ENCODE results near the gene LZTR1. TPM values are rescaled to one million over a fixed set of nuclear protein-coding genes. Genes with fewer than 3 reads are reported as not detected.
A peak's percentile ranks its signal among the peaks of the same experiment; 100 is the strongest.

LZTR1 gene
- total and polyA plus RNA-seq, 2 donors from 2014 or later: 24.3 to 66.4 TPM

GRCh38 chr22:21012446-21013407 lies 30.6 kb downstream of the LZTR1 start:
- DNase-seq (peak in 1 of 5 donors; percentile 54), FAIRE-seq (no peak)
- H3K36me3 ChIP-seq (ENCODE audit: control insufficient read depth in 2 of 3, insufficient read depth in 3 of 3, low read length in 3 of 3): no peaks in the 10 kb centered on the region
- H3K4me3 ChIP-seq (ENCODE audit: low read length in 3 of 3): no peak overlapping the region
- H3K9ac ChIP-seq (ENCODE audit: low read length in 3 of 3): no peak overlapping the region
- intact Hi-C loops (cut with DNase I): no loop called here
- peaks cover 0 to 11% (median 5%) of the 10 kb centered on the region in 3 donors for H3K4me1 ChIP-seq (ENCODE audit: control insufficient read depth in 2 of 3, insufficient read depth in 2 of 3, low read depth in 1 of 3, low read length in 3 of 3)
- no peaks in the 10 kb centered on the region for H3K9me3 ChIP-seq (ENCODE audit: control insufficient read depth in 2 of 3, insufficient read depth in 1 of 3, low read length in 3 of 3)
- H3K27ac ChIP-seq (ENCODE audit: low read depth in 2 of 2, low read length in 2 of 2): no peak overlapping the region
- H3K27me3 ChIP-seq (ENCODE audit: control insufficient read depth, insufficient read depth, low read length): no peaks in the 10 kb centered on the region
- TF ChIP-seq CTCF (IDR thresholded peaks at IDR 0.05; ENCODE audit: borderline replicate concordance, extremely low read depth, insufficient read depth): no peak

GRCh38 chr22:21013657-21014201 lies 31.6 kb downstream of the LZTR1 start:
- Histone ChIP-seq H3K9ac (ENCODE audit: low read length in 3 of 3) (no peak overlapping the region), H3K27ac (ENCODE audit: low read depth in 2 of 2, low read length in 2 of 2) (no peak overlapping the region), H3K27me3 (ENCODE audit: control insufficient read depth, insufficient read depth, low read length) (no peaks in the 10 kb centered on the region), H3K36me3 (ENCODE audit: control insufficient read depth in 2 of 3, insufficient read depth in 3 of 3, low read length in 3 of 3) (no peaks in the 10 kb centered on the region), H3K4me1 (ENCODE audit: control insufficient read depth in 2 of 3, insufficient read depth in 2 of 3, low read depth in 1 of 3, low read length in 3 of 3) (peaks cover 0 to 11% (median 5%) of the 10 kb centered on the region in 3 donors), H3K9me3 (ENCODE audit: control insufficient read depth in 2 of 3, insufficient read depth in 1 of 3, low read length in 3 of 3) (no peaks in the 10 kb centered on the region), H3K4me3 (ENCODE audit: low read length in 3 of 3) (peak overlapping the region; percentile 38 to 44 (median 40))
- intact Hi-C loops (cut with DNase I): no loop called here
- no peak for TF ChIP-seq CTCF (IDR thresholded peaks at IDR 0.05; ENCODE audit: borderline replicate concordance, extremely low read depth, insufficient read depth)
- DNase-seq (peak in 1 of 5 donors; percentile 47), FAIRE-seq (no peak)

DNA sequence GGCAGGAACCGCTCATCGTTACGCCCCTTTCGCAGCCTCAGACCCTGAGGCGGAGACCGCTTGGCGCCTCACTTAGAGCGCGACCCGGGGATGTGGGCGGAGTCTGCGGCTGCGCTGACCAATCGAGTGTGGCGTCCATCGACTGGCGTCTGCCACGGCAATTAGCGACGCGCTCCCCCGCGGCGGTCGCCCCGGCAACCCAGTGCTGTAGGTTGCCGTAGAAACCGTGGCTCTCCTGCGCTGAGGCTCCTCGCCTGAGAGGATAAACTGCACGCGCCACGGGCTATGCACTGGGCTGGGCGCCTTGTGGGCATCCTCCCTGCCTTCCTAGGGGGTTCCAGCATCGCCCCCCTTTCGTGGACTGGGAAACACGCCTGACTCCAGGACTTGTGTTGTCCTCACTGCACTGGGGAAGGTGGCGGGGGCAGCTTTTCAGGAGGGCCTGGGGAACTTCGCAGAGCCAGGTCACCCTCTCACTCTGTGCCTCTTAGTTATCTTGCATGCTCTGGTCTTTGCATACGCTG lies 32.2 kb downstream of the LZTR1 start:
- H3K36me3 ChIP-seq (ENCODE audit: control insufficient read depth in 2 of 3, insufficient read depth in 3 of 3, low read length in 3 of 3): no peaks in the 10 kb centered on the region
- no peak for FAIRE-seq
- H3K27me3 ChIP-seq (ENCODE audit: control insufficient read depth, insufficient read depth, low read length): no peaks in the 10 kb centered on the region
- H3K9ac ChIP-seq (ENCODE audit: low read length in 3 of 3): no peak overlapping the region
- intact Hi-C loops (cut with DNase I): no loop called here
- no peaks in the 10 kb centered on the region for H3K9me3 ChIP-seq (ENCODE audit: control insufficient read depth in 2 of 3, insufficient read depth in 1 of 3, low read length in 3 of 3)
- H3K27ac ChIP-seq (ENCODE audit: low read depth in 2 of 2, low read length in 2 of 2): peak overlapping the region in 1 of 2 donors; percentile 32
- H3K4me1 ChIP-seq (ENCODE audit: control insufficient read depth in 2 of 3, insufficient read depth in 2 of 3, low read depth in 1 of 3, low read length in 3 of 3): peaks cover 0 to 11% (median 5%) of the 10 kb centered on the region in 3 donors
- TF ChIP-seq CTCF (IDR thresholded peaks at IDR 0.05; ENCODE audit: borderline replicate concordance, extremely low read depth, insufficient read depth): no peak
- DNase-seq: peak; percentile 96 to 98 (median 98)
- H3K4me3 ChIP-seq (ENCODE audit: low read length in 3 of 3): peak overlapping the region; percentile 38 to 44 (median 40)

Data from kidney (tissue), 14 donors.